Smooth muscle cell of the pulmonary artery (primary cell): Measurements from ENCODE around the gene TRMT10A. TPM values are rescaled to one million over a fixed set of nuclear protein-coding genes. Genes with fewer than 3 reads are reported as not detected.

Source experiments
- total RNA-seq: library from RNA; depleted of rRNA; stranded (reverse); fragments of >200 nt; gene quantifications from 2 replicates; pipeline ENCODE4 v1.2.3, GENCODE V29; 2014

The TRMT10A gene, protein sequence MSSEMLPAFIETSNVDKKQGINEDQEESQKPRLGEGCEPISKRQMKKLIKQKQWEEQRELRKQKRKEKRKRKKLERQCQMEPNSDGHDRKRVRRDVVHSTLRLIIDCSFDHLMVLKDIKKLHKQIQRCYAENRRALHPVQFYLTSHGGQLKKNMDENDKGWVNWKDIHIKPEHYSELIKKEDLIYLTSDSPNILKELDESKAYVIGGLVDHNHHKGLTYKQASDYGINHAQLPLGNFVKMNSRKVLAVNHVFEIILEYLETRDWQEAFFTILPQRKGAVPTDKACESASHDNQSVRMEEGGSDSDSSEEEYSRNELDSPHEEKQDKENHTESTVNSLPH
- total RNA-seq: 5.8 and 7.4 TPM in 2 replicates

DNA sequence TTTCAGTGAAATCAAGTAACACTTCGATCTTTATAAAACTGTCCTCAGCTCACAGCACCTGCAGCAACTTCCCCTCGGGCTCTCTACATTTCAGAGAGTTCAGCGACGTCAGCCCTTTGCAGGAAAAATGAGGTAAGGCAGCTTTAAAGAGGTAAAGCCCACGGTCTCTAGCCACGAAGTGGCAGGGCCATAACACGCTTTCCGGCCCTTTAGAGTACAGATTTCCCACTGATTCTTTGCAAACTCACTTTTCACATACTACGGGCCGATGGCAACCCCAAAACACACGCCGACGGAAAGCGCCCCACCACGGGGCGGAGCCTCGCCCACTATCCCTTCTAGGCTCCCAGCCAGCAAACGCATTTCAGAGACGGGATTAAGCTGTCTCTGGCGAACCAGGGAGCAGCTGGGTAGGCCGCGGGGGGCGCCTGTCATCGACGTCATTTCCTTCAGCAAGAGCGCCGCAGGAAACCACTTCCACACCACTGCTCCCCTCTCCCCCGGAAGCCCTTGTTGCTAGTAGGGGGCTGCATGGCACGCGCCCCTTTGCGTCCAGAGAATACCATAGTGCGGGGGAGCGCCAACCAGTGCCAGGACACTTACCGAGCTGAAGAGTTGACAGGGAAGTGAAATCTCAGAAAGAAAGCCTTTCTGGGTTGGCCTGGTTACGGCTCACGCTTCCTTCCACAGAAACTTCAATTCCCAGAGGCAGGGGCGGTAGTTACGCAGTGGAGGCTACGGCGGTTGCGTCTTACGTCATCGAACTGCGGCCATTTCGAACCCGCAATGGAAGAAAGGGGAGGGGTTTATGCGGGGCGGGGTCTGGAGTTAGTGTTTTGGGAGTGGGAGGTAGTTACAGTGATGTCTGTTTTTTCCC, at the start of gene TRMT10A:
TSS of gene TRMT10A (minus strand) at position 730 of the 877 bp plus-strand sequence. CDS start 4,701 bp downstream, outside the sequence.

DNA sequence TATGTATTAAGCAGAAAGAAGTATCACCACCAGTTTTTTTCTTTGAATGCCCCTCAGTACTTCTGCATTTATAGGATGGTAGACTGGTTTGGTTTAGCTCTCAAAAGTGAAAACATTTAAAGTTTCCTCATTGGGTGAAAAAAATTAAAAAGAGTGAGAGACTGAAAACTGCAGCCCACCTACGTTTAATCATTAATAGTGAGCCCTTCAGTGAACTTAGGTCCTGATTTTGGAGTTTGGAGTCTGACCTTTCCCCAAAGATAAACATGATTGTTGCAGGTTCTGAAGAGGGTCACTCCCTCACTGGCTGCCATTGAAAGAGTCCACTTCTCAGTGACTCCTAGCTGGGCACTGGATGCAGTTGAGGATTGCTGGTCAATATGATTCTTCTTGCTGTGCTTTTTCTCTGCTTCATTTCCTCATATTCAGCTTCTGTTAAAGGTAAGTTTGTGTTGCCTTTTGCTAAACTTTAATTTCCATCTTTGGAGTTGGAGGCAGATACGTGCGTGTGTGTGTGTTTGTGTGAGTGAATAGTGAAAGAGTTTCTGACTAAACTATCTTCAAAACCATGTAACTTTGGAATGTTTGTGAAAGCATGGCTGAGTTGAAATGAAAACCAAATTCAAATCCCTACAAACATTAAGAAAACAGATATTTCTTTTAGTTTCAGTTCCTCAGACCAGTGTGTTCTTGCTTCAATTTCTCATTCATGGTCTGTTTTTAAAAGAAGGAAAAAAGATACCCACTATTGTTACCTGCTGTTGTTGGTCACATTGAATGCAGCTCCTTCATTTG, 10.9 kb upstream of the TRMT10A start, which contains the start of gene MTTP:
TSS of gene MTTP (plus strand) at position 295 of the 795 bp plus-strand sequence. CDS start at position 381, 86 bp downstream.

DNA sequence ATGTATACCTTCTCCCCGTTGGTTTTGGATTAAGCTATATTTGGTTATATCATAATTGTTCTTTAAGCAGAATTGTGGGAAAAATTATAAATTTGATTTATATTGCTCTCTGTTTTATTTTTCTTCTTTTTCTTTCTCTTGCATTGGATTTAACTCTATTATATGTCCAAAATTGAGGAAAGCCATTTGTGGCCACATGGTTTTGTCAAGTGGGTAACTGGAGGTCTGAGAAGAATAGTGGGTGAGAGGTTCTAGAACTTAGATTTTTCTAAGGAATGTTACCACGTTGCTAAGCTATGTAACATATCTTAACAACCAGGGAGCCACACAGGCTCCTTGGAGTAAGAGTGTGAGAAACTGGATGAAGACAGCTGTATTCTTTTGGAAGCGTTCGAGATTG, 53.1 kb downstream of the TRMT10A start, which contains the start of gene C4orf17:
TSS of gene C4orf17 (plus strand) at position 301 of the 400 bp plus-strand sequence. CDS start 2,061 bp downstream, outside the sequence.

Other genes starting within 250 kb of the TRMT10A start
- gene ADH1B, start 242.6 kb downstream of the TRMT10A start, total RNA-seq: 22.1 and 685 TPM in 2 replicates
- 0.07 and 0.23 TPM in 2 replicates for gene ADH1C, start 211.3 kb downstream of the TRMT10A start, total RNA-seq
- not detected in 2 replicates for gene ADH7, start 128.7 kb downstream of the TRMT10A start, total RNA-seq
- not detected in 2 replicates for gene C4orf17, start 53.0 kb downstream of the TRMT10A start, total RNA-seq
- 0.33 TPM in 1 of 2 replicates, not detected in the other for gene MTTP, start 10.8 kb upstream of the TRMT10A start, total RNA-seq
- not detected in 2 replicates for gene C4orf54, start 93.8 kb upstream of the TRMT10A start, total RNA-seq